Trophoblast cell (in vitro differentiated cells and primary cell): Measurements from ENCODE around the gene NTM.
A peak's percentile ranks its signal among the peaks of the same experiment; 100 is the strongest.

Experiments
- DNase-seq, 2 donors: peaks; one replicate each; pipeline ENCODE4 v3.0.0-alpha.2; 2016
- H2AFZ ChIP-seq: 2 replicates; pipeline ENCODE4 v1.6.1; 2013; ENCODE audit warnings: low read length, moderate library complexity, mild to moderate bottlenecking; ENCODE audit not compliant: insufficient read depth, poor library complexity
- H2AK5ac ChIP-seq: 2 replicates; pipeline ENCODE4 v1.6.1; 2013; ENCODE audit warnings: mild to moderate bottlenecking, low read length
- H2BK120ac ChIP-seq: 2 replicates; pipeline ENCODE4 v1.6.1; 2013; ENCODE audit warnings: low read length, mild to moderate bottlenecking, moderate library complexity; ENCODE audit not compliant: insufficient read depth, poor library complexity
- H2BK12ac ChIP-seq: 2 replicates; pipeline ENCODE4 v1.6.1; 2013; ENCODE audit warnings: mild to moderate bottlenecking, low read length, moderate library complexity
- H2BK5ac ChIP-seq: 2 replicates; pipeline ENCODE4 v1.6.1; 2013; ENCODE audit warnings: low read length, low read depth, moderate library complexity, mild to moderate bottlenecking; ENCODE audit not compliant: poor library complexity
- H3K14ac ChIP-seq: 2 replicates; pipeline ENCODE4 v1.6.1; 2013; ENCODE audit warnings: mild to moderate bottlenecking, low read length
- H3K18ac ChIP-seq: 2 replicates; pipeline ENCODE4 v1.6.1; 2013; ENCODE audit warnings: mild to moderate bottlenecking, low read length
- H3K23ac ChIP-seq: 2 replicates; pipeline ENCODE4 v1.6.1; 2013; ENCODE audit warnings: low read length
- H3K27ac ChIP-seq: 2 replicates; pipeline ENCODE4 v1.5.1; 2013; ENCODE audit warnings: low read depth, mild to moderate bottlenecking, inconsistent platforms, low read length, moderate library complexity
- H3K27me3 ChIP-seq: 2 replicates; pipeline ENCODE4 v1.6.1; 2013; ENCODE audit warnings: inconsistent platforms, mild to moderate bottlenecking, low read length, moderate library complexity; ENCODE audit not compliant: insufficient read depth
- H3K36me3 ChIP-seq, 2 experiments: 1 replicate in 1 of 2; 2 replicates in 1 of 2; pipeline ENCODE4 v1.6.1; 2013; ENCODE audit warnings: low read length in 2 of 2, mild to moderate bottlenecking in 2 of 2, moderate library complexity in 1 of 2; ENCODE audit not compliant: insufficient read depth in 2 of 2, control insufficient read depth in 1 of 2
- H3K4ac ChIP-seq: 2 replicates; pipeline ENCODE4 v1.6.1; 2013; ENCODE audit warnings: low read depth, mild to moderate bottlenecking, low read length, moderate library complexity
- H3K4me1 ChIP-seq, 2 experiments: 1 replicate in 1 of 2; 2 replicates in 1 of 2; pipeline ENCODE4 v1.6.1; 2013; ENCODE audit warnings: low read length in 2 of 2, mild to moderate bottlenecking in 2 of 2, moderate library complexity in 1 of 2; ENCODE audit not compliant: insufficient read depth in 2 of 2, control insufficient read depth in 1 of 2
- H3K4me2 ChIP-seq: 2 replicates; pipeline ENCODE4 v1.6.1; 2013; ENCODE audit warnings: inconsistent platforms, mild to moderate bottlenecking, low read length, moderate library complexity
- H3K4me3 ChIP-seq: 2 replicates; pipeline ENCODE4 v1.5.1; 2013; ENCODE audit warnings: mild to moderate bottlenecking, low read depth, low read length, inconsistent platforms
- H3K79me1 ChIP-seq: one replicate; pipeline ENCODE4 v1.6.1; 2013; ENCODE audit warnings: low read length
- H3K79me2 ChIP-seq: 2 replicates; pipeline ENCODE4 v1.6.1; 2013; ENCODE audit warnings: low read length, mild to moderate bottlenecking; ENCODE audit not compliant: control insufficient read depth, insufficient read depth, poor library complexity
- H3K9ac ChIP-seq: 2 replicates; pipeline ENCODE4 v1.6.1; 2013; ENCODE audit warnings: mild to moderate bottlenecking, low read length
- H3K9me3 ChIP-seq: 2 replicates; pipeline ENCODE4 v1.6.1; 2013; ENCODE audit warnings: low read depth, mild to moderate bottlenecking, control low read depth, inconsistent platforms, low read length; ENCODE audit not compliant: insufficient read depth
- H4K12ac ChIP-seq: 2 replicates; pipeline ENCODE4 v1.6.1; 2013; ENCODE audit warnings: low read depth, mild to moderate bottlenecking, low read length, moderate library complexity
- H4K8ac ChIP-seq: 2 replicates; pipeline ENCODE4 v1.6.1; 2013; ENCODE audit warnings: low read depth, mild to moderate bottlenecking, low read length, moderate library complexity
- H4K91ac ChIP-seq: one replicate; pipeline ENCODE4 v1.6.1; 2013; ENCODE audit warnings: low read depth, mild to moderate bottlenecking, low read length, moderate library complexity
- WGBS: extraction: QIAGEN DNeasy Blood & Tissue Kit; methylation state at CpG from one replicate; pipeline ENCODE4 v1.1.7; 2013; ENCODE audit warnings: missing lambda C conversion rate; ENCODE audit not compliant: insufficient read length, insufficient coverage; ENCODE audit errors: extremely low coverage; 5-methylcytosine and 5-hydroxymethylcytosine counted together

Gene NTM

DNA sequence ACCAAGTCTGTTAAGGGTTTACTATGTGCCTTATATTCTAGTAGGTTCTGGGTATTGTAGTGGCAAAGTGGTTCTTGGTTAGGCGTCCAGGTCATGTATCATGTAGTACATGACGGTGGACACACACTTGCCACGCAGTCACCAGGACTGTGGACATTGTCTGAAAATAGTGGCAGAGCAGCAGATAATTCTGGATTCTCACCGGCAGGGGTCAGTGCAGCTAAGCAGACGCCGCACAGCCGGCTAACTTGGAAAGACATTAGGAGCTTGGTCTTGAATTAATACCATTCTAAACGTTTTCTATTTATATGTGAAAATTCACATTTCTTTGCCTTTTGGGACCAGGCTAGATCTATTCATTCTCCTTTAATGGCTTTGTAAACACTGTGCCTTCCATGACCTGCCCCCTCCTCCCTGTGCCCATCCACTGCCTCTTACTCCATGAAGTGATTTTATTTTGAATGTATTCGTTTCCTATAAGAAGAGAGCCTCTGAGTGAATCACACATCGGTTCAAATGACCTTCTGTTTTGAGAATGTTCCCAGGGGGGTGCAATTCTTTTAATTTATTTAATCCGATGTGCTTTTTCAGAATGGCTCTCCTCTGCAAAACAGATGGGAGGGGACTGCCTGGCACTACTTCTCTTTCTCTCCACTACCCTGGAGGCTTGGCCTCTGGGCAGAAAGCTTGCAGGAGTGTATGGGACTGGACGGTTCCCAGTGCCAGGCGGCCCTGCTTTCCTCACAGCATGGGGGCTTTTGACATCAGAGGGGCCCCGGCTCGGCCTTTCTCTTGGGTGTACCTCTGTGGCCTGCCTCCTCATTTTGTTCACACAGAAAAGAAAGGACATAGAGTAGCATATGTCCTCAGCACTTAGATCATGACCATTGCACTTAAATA, 378.0 kb downstream of the NTM start:
- Histone ChIP-seq H3K4me3 (no peak overlapping the region), H3K36me3 (no peaks in the 10 kb centered on the region), H2BK12ac (no peak overlapping the region), H4K12ac (no peak overlapping the region), H2AFZ (no peak overlapping the region), H3K9ac (no peak overlapping the region), H2AK5ac (no peak overlapping the region), H3K79me1 (no peaks in the 10 kb centered on the region), H2BK5ac (no peak overlapping the region), H3K4ac (no peak overlapping the region), H4K8ac (no peak overlapping the region), H3K4me1 (no peaks in the 10 kb centered on the region), H4K91ac (no peak overlapping the region), H3K18ac (no peak overlapping the region), H2BK120ac (no peak overlapping the region), H3K27ac (no peak overlapping the region), H3K9me3 (no peaks in the 10 kb centered on the region), H3K27me3 (no peaks in the 10 kb centered on the region), H3K14ac (no peak overlapping the region), H3K4me2 (no peak overlapping the region), H3K23ac (no peak overlapping the region), H3K79me2 (no peaks in the 10 kb centered on the region)
- no CpG with 5 or more reads among the region's 15 CpGs for WGBS
- DNase-seq = peak; percentile 47 to 73

- no peaks in the 10 kb centered on the region for H3K79me1 ChIP-seq
- H3K4me3 ChIP-seq = no peak overlapping the region
- no peak overlapping the region for H4K8ac ChIP-seq
- no peaks in the 10 kb centered on the region for H3K9me3 ChIP-seq
- H3K14ac ChIP-seq = no peak overlapping the region
- H4K91ac ChIP-seq = no peak overlapping the region
- H3K9ac ChIP-seq = no peak overlapping the region
- DNase-seq = no peak
- H2BK12ac ChIP-seq = no peak overlapping the region
- H4K12ac ChIP-seq = no peak overlapping the region
- no peak overlapping the region for H3K4ac ChIP-seq
- no peak overlapping the region for H3K4me2 ChIP-seq
- H2AFZ ChIP-seq = no peak overlapping the region
- H3K27ac ChIP-seq = no peak overlapping the region
- no peaks in the 10 kb centered on the region for H3K27me3 ChIP-seq
- no CpG with 5 or more reads among the region's 2 CpGs for WGBS
- no peaks in the 10 kb centered on the region for H3K4me1 ChIP-seq
- H3K23ac ChIP-seq = no peak overlapping the region
- H3K79me2 ChIP-seq = no peaks in the 10 kb centered on the region
- no peak overlapping the region for H3K18ac ChIP-seq
- no peaks in the 10 kb centered on the region for H3K36me3 ChIP-seq
- no peak overlapping the region for H2AK5ac ChIP-seq
- H2BK120ac ChIP-seq = no peak overlapping the region
- H2BK5ac ChIP-seq = no peak overlapping the region
These were observed 378.7 kb downstream of the NTM start for GRCh38 chr11:131749101-131749500.

DNA sequence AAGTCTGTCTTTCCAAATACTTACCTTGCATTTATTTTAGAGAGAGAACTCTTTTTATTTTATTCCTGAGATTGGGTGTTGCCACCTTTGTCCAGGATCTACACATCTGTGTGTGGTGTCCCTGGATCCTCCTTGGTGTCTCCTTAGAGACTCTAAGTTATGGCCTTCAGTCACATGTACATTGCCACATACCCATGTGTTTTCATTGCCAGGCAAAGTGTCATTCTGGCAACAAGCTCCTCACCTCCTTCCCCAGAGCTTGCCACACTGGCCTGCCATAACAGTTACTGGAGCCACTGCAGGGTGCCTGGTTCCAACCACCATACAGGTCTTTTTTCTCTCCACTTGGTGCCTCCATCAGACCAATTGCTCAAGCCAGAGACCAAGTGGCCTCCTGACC, 379.7 kb downstream of the NTM start:
- Histone ChIP-seq H3K4me1 (no peaks in the 10 kb centered on the region), H3K4me2 (no peak overlapping the region), H3K4me3 (no peak overlapping the region), H3K4ac (no peak overlapping the region), H3K23ac (no peak overlapping the region), H3K27ac (no peak overlapping the region), H2AK5ac (no peak overlapping the region), H3K79me1 (no peaks in the 10 kb centered on the region), H3K9ac (no peak overlapping the region), H3K9me3 (no peaks in the 10 kb centered on the region), H2AFZ (no peak overlapping the region), H3K36me3 (no peaks in the 10 kb centered on the region), H3K27me3 (no peaks in the 10 kb centered on the region), H4K91ac (no peak overlapping the region), H2BK120ac (no peak overlapping the region), H2BK5ac (no peak overlapping the region), H4K12ac (no peak overlapping the region), H3K79me2 (no peaks in the 10 kb centered on the region), H4K8ac (no peak overlapping the region), H3K14ac (no peak overlapping the region), H3K18ac (no peak overlapping the region), H2BK12ac (no peak overlapping the region)
- no peak for DNase-seq

- H3K27me3 ChIP-seq = no peaks in the 10 kb centered on the region
- no peaks in the 10 kb centered on the region for H3K79me1 ChIP-seq
- WGBS = no CpG with 5 or more reads among the region's 5 CpGs
- H3K4ac ChIP-seq = no peak overlapping the region
- no peak overlapping the region for H2AFZ ChIP-seq
- H3K9me3 ChIP-seq = no peaks in the 10 kb centered on the region
- H3K18ac ChIP-seq = no peak overlapping the region
- DNase-seq = no peak
- no peak overlapping the region for H4K91ac ChIP-seq
- no peaks in the 10 kb centered on the region for H3K36me3 ChIP-seq
- H3K23ac ChIP-seq = no peak overlapping the region
- no peak overlapping the region for H4K8ac ChIP-seq
- no peak overlapping the region for H3K4me3 ChIP-seq
- H3K9ac ChIP-seq = no peak overlapping the region
- H3K27ac ChIP-seq = no peak overlapping the region
- H2BK12ac ChIP-seq = no peak overlapping the region
- H4K12ac ChIP-seq = no peak overlapping the region
- H3K4me2 ChIP-seq = no peak overlapping the region
- H3K4me1 ChIP-seq = no peaks in the 10 kb centered on the region
- H2AK5ac ChIP-seq = no peak overlapping the region
- no peak overlapping the region for H2BK120ac ChIP-seq
- no peak overlapping the region for H3K14ac ChIP-seq
- H2BK5ac ChIP-seq = no peak overlapping the region
- no peaks in the 10 kb centered on the region for H3K79me2 ChIP-seq
These were observed 380.3 kb downstream of the NTM start for GRCh38 chr11:131750692-131751091.
